HL-60 (cell line): ENCODE results near the gene CXCR5.

Experiments used
- DNase-seq, 2 experiments: peaks; one replicate each; pipeline ENCODE4 v3.0.0-alpha.2; 2010 to 2020; ENCODE audit warnings: low read depth in 1 of 2, low spot score in 1 of 2
- H3K27ac ChIP-seq: fragments of 250-450 bp; sonication (Bioruptor Pico); replicated peaks from 2 replicates; pipeline ENCODE4 v1.5.1; 2020; ENCODE audit warnings: mild to moderate bottlenecking, moderate library complexity
- H3K27me3 ChIP-seq: fragments of 250-450 bp; sonication (Bioruptor Pico); 2 replicates; pipeline ENCODE4 v1.5.1; 2021; ENCODE audit warnings: mild to moderate bottlenecking, moderate library complexity; ENCODE audit not compliant: insufficient read depth, poor library complexity, severe bottlenecking
- H3K4me3 ChIP-seq: replicated peaks from 2 replicates; pipeline ENCODE4 v1.5.1; 2011; ENCODE audit warnings: mild to moderate bottlenecking, control low read depth, low read length; ENCODE audit not compliant: insufficient read depth
- GABPA ChIP-seq: IDR thresholded peaks from 2 replicates; pipeline ENCODE4 v1.6.1; 2012; ENCODE audit warnings: low read depth
- POLR2AphosphoS5 ChIP-seq: IDR thresholded peaks from 2 replicates; pipeline ENCODE4 v1.6.1; 2012; ENCODE audit warnings: low read depth
- SPI1 ChIP-seq: IDR thresholded peaks from 2 replicates; pipeline ENCODE4 v1.6.1; 2012; ENCODE audit warnings: low read depth, mild to moderate bottlenecking, borderline replicate concordance
- TF ChIP-seq, protein P1 (sequence below): IDR thresholded peaks from 2 replicates; pipeline ENCODE4 v1.6.1; 2012; ENCODE audit warnings: low read depth; ENCODE audit not compliant: insufficient replicate concordance
- TF ChIP-seq, protein P2 (sequence below): IDR thresholded peaks from one replicate; pipeline ENCODE4 v1.5.1; 2011; ENCODE audit warnings: low read length, control low read depth, inconsistent platforms; ENCODE audit not compliant: insufficient read depth

The CXCR5 gene

DNA sequence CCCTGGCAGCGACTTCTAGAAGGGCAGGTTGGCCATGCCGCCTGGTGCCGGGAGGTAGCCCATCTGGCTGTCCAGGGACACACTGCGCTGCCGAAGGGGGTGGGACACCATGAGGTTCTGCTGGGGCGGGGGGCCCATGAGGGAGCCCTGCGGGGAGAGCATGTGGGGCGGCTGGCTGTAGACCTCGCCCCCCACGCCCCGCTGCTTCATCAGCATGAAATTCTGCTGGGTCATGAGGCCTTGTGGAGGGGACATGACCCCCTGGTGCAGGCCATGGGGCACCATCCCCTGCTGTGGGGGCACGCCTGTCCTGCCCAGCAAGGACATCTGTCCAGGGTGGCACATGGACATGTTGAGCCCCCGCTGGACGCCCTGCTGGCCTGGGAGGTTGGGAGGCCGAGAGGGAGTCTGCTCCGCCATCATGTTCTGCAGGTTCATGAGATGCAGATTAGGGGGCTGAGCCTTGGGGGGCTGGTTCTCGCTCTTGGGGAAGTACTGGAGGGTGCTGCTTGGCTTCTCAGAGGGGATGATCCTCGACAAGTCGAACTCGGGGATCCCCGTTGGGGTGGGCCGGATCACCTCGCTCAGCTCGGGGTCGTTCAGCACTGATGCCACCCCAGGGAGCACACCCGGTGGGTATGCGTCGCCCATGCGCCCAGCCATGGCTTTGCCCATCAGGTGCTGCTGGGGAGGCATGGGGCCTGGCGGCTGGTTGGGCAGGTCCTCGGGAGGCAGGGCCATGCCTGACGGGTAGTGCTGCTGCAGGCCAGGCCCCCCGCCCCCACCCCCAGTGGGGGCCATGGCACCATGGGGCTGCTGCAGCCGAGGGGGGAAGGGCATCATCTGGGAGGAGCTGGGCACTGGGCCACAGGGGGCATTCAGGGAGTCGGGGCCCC, 15.0 kb downstream of the CXCR5 start:
- DNase-seq, result no peak
- Histone ChIP-seq H3K27ac (no peak overlapping the region), H3K4me3 (no peak overlapping the region), H3K27me3 (no peaks in the 10 kb centered on the region)
- no peak for TF ChIP-seq POLR2AphosphoS5
- TF ChIP-seq, protein P1, sequence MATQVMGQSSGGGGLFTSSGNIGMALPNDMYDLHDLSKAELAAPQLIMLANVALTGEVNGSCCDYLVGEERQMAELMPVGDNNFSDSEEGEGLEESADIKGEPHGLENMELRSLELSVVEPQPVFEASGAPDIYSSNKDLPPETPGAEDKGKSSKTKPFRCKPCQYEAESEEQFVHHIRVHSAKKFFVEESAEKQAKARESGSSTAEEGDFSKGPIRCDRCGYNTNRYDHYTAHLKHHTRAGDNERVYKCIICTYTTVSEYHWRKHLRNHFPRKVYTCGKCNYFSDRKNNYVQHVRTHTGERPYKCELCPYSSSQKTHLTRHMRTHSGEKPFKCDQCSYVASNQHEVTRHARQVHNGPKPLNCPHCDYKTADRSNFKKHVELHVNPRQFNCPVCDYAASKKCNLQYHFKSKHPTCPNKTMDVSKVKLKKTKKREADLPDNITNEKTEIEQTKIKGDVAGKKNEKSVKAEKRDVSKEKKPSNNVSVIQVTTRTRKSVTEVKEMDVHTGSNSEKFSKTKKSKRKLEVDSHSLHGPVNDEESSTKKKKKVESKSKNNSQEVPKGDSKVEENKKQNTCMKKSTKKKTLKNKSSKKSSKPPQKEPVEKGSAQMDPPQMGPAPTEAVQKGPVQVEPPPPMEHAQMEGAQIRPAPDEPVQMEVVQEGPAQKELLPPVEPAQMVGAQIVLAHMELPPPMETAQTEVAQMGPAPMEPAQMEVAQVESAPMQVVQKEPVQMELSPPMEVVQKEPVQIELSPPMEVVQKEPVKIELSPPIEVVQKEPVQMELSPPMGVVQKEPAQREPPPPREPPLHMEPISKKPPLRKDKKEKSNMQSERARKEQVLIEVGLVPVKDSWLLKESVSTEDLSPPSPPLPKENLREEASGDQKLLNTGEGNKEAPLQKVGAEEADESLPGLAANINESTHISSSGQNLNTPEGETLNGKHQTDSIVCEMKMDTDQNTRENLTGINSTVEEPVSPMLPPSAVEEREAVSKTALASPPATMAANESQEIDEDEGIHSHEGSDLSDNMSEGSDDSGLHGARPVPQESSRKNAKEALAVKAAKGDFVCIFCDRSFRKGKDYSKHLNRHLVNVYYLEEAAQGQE, result no peak
- TF ChIP-seq GABPA, result no peak
- TF ChIP-seq, protein P2, sequence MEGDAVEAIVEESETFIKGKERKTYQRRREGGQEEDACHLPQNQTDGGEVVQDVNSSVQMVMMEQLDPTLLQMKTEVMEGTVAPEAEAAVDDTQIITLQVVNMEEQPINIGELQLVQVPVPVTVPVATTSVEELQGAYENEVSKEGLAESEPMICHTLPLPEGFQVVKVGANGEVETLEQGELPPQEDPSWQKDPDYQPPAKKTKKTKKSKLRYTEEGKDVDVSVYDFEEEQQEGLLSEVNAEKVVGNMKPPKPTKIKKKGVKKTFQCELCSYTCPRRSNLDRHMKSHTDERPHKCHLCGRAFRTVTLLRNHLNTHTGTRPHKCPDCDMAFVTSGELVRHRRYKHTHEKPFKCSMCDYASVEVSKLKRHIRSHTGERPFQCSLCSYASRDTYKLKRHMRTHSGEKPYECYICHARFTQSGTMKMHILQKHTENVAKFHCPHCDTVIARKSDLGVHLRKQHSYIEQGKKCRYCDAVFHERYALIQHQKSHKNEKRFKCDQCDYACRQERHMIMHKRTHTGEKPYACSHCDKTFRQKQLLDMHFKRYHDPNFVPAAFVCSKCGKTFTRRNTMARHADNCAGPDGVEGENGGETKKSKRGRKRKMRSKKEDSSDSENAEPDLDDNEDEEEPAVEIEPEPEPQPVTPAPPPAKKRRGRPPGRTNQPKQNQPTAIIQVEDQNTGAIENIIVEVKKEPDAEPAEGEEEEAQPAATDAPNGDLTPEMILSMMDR, result no peak
- no peak for TF ChIP-seq SPI1

DNA sequence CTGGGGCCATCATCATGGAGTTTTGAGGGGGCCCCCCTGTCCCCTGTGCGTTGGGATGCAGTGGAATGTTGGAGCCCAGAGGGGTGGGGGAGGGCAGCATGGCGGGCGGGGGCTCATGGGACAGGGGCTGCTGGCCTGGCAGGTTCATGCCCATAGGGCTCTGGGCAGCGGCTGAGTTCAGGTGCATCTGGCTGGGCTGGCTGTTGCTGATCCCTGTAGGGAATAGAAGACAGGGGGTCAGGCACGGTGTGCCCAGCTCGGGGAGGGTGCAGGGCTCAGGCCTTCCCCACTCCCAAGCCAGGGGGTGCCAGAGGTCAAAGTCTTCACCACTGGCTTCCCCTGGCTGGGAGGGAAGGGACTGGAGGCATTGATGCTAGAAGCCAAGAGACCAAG, 15.6 kb downstream of the CXCR5 start:
- H3K27ac ChIP-seq, result no peak overlapping the region

DNA sequence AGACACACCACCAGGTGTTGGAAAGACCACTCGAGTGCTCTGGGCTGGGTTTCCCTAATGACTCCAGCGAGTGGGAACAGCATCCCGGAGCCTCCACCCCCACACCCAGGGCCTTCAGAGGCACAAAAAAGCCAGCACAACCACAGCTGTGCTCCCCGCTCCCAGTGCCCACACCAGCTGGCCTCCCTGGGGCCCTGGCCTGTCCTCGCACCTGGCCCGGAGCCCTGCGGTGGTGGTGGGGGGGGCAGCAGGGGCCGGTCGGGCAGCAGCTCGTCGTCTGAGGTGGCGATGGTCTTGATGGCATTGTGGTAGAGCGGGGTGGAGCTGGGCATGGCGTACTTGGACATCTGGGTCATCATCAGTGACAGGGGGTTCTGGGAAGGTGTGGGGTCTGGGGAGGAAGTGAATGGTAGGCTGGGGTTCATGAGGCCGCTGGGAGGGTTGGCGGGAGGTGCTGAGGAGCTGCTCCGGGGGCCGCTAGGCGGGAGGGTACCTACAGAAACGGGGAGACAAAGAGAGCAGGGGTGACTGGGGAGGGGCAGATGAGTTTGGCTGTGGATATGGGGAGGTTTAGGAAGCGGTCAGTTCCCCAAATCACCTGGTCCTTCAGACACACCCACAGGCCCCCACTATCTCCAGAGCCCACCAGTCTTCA, 16.1 kb downstream of the CXCR5 start:
- no peak overlapping the region for H3K4me3 ChIP-seq
- no peaks in the 10 kb centered on the region for H3K27me3 ChIP-seq

More for the DNA sequence above, 15.6 kb downstream of the CXCR5 start:
- TF ChIP-seq SPI1, result no peak
- TF ChIP-seq, protein P1, result no peak
- TF ChIP-seq, protein P2, result no peak
- TF ChIP-seq GABPA, result no peak
- no peak for TF ChIP-seq POLR2AphosphoS5
- DNase-seq, result no peak
- Histone ChIP-seq H3K27me3 (no peaks in the 10 kb centered on the region), H3K4me3 (no peak overlapping the region)

More for the DNA sequence above, 16.1 kb downstream of the CXCR5 start:
- TF ChIP-seq, protein P1, result no peak
- TF ChIP-seq SPI1 (no peak), GABPA (no peak), POLR2AphosphoS5 (no peak)
- TF ChIP-seq, protein P2, result no peak
- DNase-seq, result no peak
- no peak overlapping the region for H3K27ac ChIP-seq
